CD4-positive, alpha-beta T cell treated with Interferon alpha-2 for 1 hour (primary cell): Measurements from ENCODE around the gene PCBP4.

Source experiments
- DNase-seq, 2 donors: peaks; one replicate each; pipeline ENCODE4 v3.0.0-alpha.2; 2020 to 2022

Gene PCBP4

DNA sequence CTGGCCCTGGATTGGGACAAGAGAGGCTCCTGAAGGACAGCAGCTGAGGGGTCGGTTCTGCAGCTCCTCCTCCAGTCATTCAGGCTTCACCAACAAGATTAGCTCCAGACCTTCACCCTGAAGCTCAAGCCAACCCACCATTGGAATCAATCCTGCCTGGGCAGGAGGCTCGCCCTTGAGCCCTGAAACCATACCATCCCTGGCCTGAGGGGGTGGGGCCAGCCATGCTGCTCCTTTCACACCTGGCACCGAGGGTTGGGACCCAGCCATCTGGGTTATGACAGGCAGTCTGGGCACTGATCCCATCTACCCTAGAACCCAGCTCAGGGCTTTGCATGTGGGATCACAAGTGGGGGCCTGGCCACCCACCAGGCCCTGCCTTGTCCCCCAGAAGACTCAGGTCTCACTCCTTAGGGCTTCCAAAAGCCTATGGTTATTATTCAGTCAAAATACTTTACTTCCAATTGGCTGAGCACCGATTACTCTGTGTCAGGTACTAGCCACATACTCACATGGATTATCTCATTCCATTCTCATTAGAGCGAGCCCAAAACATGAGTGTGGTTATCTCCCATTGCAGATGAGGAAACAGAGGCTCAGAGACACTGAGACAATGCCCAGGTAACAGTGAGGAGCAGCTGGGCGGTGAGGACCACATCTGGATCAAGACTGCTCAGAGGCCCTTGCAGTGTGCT, 3.5 kb upstream of the PCBP4 start:
- DNase-seq, result no peak

DNA sequence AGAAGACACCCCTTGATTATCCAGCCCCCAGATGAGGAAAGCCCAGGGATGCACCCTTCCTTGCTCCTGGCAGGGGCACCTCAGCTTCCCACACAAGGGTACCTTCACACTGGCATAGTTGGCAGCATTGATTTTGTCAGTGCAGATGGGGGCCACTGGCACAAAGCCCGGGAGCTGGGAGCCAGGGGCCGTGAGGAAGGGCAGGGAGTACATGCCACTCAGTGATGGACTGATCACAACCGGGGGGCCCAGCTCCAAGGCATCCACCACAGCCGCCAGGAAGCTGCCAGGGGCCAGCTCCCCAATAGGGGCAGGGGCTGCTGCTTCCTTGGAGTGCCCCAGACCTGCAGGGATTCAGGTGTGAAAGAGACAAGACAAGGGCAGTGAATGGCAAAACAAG, 2.6 kb upstream of the PCBP4 start:
- DNase-seq, result no peak

- DNase-seq, result no peak
Observed at GRCh38 chr3:51968883-51969678, 1.8 kb upstream of the PCBP4 start.

- no peak for DNase-seq
Observed at GRCh38 chr3:51968170-51968775, 1.0 kb upstream of the PCBP4 start.

DNA sequence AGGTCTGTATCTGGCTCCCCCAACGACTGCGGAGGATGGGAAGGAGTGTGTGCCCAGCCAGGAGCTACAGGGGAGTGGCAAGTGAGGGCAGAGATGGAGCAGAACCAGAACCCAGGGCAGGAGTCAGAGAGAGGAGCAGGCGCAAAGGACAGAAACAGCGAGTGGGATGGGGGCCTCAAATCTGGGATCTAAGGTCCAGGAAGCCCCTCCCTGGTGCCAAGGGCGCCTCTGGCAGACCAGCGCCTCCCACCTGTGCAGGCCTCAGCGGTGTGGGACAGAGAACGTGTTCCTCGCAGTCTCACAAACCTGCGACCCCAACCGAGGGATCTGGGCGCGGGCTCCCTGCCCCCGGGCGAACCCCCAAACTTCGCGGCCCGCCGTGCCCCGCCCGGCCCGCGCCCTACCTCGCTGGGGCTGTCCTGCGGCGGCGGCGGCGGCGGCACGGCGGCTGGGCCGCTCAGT, 301 bp downstream of the PCBP4 start:
- no peak for DNase-seq

- no peak for DNase-seq
Observed at GRCh38 chr3:51966486-51966885, 768 bp downstream of the PCBP4 start.

DNA sequence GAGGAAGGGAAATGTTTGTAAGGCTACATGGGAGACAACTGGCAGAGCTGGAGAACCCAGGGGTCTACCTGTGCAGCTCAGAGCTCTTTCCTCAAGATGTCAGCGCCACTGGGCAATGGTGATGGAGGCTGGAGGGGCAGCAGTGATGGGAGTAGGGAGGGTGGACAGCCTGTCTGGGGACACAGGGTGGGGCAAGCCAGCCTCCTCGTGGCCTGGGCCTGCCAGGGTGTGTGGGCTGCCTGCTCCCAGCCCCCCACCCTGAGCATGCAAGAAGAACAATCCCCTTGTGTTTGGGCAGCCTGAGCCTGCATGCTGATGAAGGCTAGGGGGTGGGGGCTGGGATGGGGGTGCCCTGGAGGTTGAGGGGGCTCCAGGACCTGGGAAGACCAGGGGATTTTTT, 1.2 kb downstream of the PCBP4 start:
- no peak for DNase-seq

DNA sequence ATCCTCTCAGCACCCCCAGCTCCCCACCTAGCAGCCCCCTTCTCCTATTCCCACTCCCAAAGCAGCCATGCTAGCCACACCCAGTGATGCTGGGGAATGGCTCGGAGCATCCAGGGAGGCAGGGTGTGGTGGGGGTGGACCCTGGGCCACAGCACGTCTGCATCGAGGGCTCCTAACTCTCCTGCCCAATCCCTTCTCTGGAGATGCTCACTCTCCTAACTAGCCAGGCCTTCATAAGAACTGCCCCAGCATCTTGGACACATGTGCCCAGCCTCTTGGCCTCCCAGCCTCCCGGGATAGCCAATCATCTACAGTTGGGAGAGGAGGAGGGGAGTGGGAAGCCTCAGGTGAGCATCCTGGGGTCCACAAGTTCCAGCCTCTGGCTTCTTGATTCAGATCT, 2.7 kb downstream of the PCBP4 start:
- DNase-seq, result no peak

- DNase-seq, result no peak
Observed at GRCh38 chr3:51963951-51964451, 3.3 kb downstream of the PCBP4 start.

DNA sequence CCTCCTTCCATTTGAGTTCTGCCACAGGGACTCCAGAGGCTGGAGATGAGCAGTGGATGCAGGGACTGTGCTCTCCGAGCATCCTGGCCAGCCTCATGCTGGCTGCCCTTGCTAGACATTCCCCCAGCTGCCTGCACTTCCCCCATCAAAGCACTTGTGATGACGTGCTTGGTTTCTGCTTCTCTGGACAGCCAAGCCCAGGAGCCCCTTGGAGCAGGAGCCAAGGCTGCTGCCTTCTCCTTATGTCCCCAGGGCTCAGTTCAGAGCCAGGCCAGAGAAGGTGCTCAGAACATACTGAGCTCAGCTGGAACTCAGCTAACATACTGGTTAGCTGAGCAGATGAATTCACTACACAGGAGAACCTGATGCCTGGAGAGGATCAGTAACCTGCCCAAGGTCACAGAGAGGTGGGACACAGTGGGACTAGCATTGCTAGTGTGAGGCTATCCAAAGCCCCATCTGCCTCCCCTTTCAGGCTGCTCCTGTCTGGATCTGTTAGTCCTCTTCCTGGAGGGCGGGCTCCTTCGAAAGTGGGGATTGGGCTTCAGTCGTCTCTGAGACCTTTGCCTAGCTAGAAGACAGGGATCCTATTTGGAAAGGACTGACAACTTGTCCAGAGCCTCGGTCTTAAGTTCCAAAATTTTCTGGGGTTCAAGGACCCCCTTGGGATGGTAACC, 4.3 kb downstream of the PCBP4 start:
- DNase-seq, result no peak

- DNase-seq, result no peak
Observed at GRCh38 chr3:51961602-51962569, 5.4 kb downstream of the PCBP4 start.

DNA sequence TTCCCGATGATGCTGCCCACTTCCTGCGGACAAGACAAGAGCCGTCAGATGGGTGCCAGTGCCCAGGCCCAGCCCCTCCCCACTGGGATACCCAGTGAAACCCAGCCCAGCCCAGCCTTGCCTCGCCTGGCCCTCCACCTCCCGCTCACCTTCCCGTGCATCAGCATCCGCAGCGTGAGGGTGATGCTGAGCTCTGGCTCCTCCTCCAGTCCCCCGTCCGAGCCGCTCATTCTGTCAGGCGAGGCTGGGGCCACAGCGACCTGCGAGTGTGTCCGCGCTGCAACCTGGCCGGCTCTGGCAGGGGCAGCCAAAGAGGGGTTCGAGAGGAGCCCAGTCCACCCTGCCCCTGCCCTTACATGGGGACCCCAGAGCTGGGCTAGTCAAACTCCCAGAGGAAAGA, 6.2 kb downstream of the PCBP4 start:
- no peak for DNase-seq

- DNase-seq, result no peak
Observed at GRCh38 chr3:51960386-51960785, 6.9 kb downstream of the PCBP4 start.

DNA sequence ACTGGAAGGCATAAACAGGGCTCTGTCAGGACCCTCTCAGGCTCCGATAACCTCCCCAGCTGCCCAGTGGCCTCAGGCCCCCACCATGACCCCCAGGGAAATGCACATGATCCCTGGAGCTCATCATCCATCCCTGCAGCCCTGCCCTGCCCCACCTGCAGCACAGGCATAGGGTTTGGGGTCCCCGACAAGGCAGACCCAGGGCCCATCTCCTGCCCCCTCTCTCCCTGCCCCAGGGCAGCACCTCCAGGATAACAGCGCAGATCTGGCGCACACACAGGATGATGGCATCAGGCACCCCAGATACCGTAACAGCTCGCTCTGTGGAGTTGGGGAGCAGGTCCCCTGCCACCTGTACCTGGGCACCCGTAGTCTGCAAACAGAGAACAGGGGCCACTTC, 7.6 kb downstream of the PCBP4 start:
- DNase-seq, result no peak

- DNase-seq, result no peak
Observed at GRCh38 chr3:51958603-51959521, 8.4 kb downstream of the PCBP4 start.

- DNase-seq, result no peak
Observed at GRCh38 chr3:51957520-51958205, 9.6 kb downstream of the PCBP4 start.

GRCh38 chr3:51955893-51956770, 11.1 kb downstream of the PCBP4 start:
- DNase-seq, result peak; percentile 12 to 47

GRCh38 chr3:51955175-51955892, 11.9 kb downstream of the PCBP4 start, which contains the start of gene GPR62:
Gene GPR62 (plus strand): TSS chr3:51955381. CDS start chr3:51955653, 272 bp downstream.
- no peak for DNase-seq
